ENCODE data around the gene TMEM131L. TPM values are rescaled to one million over a fixed set of nuclear protein-coding genes. Genes with fewer than 3 reads are reported as not detected.

TMEM131L gene
- total and polyA plus RNA-seq, 4 donors: 4.9 to 41.3 (median 12.9) TPM

GRCh38 chr4:153679486-153679885 is 213.3 kb downstream of the TMEM131L start:
- H3K27me3 ChIP-seq (ENCODE audit: control insufficient read depth in 4 of 4, insufficient read depth in 4 of 4, low read length in 3 of 4): no peaks in the 10 kb centered on the region
- DNase-seq (ENCODE audit: low spot score): no peak
- H3K9me3 ChIP-seq (ENCODE audit: control insufficient read depth in 4 of 4, low read length in 3 of 4): peaks cover 0 to 8% (median 0%) of the 10 kb centered on the region in 4 donors
- H3K9ac ChIP-seq (ENCODE audit: low read depth in 1 of 2, low read length in 2 of 2): no peak overlapping the region
- H3K27ac ChIP-seq (ENCODE audit: low read depth in 1 of 2, low read length in 2 of 2): no peak overlapping the region
- H3K36me3 ChIP-seq (ENCODE audit: control insufficient read depth in 4 of 4, insufficient read depth in 3 of 4, low read depth in 1 of 4, low read length in 3 of 4): no peaks in the 10 kb centered on the region
- TF ChIP-seq ZBTB33 (IDR thresholded peaks at IDR 0.05): no peak
- TF ChIP-seq ATF3 (IDR thresholded peaks at IDR 0.05): no peak
- TF ChIP-seq FOXA2 (IDR thresholded peaks at IDR 0.05): no peak
- TF ChIP-seq FOXA1 (IDR thresholded peaks at IDR 0.05): no peak
- no peak for TF ChIP-seq HNF4G (IDR thresholded peaks at IDR 0.05)
- no peak for TF ChIP-seq NR2F2 (IDR thresholded peaks at IDR 0.05)
- TF ChIP-seq TAF1 (conservative IDR thresholded peaks at IDR 0.05): no peak
- TF ChIP-seq JUND (IDR thresholded peaks at IDR 0.05): no peak
- TF ChIP-seq REST (IDR thresholded peaks at IDR 0.05): no peak
- no peak for TF ChIP-seq SP1 (IDR thresholded peaks at IDR 0.05)
- no peak for TF ChIP-seq EGR1 (IDR thresholded peaks at IDR 0.05; ENCODE audit: low read depth in 2 of 2)
- no peak for TF ChIP-seq GABPA (IDR thresholded peaks at IDR 0.05 in 1 of 2, conservative IDR thresholded peaks at IDR 0.05 in 1 of 2)
- no peak overlapping the region for H3K4me3 ChIP-seq (ENCODE audit: low read depth in 1 of 3, low read length in 3 of 3)
- peaks cover 2 to 8% (median 5%) of the 10 kb centered on the region in 4 donors for H3K4me1 ChIP-seq (ENCODE audit: control insufficient read depth in 4 of 4, insufficient read depth in 4 of 4, low read length in 3 of 4)
- WGBS: 73% methylated on average over 6 of the region's 6 CpGs

- Histone ChIP-seq H3K9me3 (ENCODE audit: control insufficient read depth in 4 of 4, low read length in 3 of 4) (no peaks in the 10 kb centered on the region), H3K27me3 (ENCODE audit: control insufficient read depth in 4 of 4, insufficient read depth in 4 of 4, low read length in 3 of 4) (no peaks in the 10 kb centered on the region), H3K27ac (ENCODE audit: low read depth in 1 of 2, low read length in 2 of 2) (peak overlapping the region in 1 of 2 donors; percentile 55), H3K4me1 (ENCODE audit: control insufficient read depth in 4 of 4, insufficient read depth in 4 of 4, low read length in 3 of 4) (peaks cover 5 to 16% (median 10%) of the 10 kb centered on the region in 4 donors), H3K4me3 (ENCODE audit: low read depth in 1 of 3, low read length in 3 of 3) (peak overlapping the region; percentile 25 to 73 (median 65)), H3K36me3 (ENCODE audit: control insufficient read depth in 4 of 4, insufficient read depth in 3 of 4, low read depth in 1 of 4, low read length in 3 of 4) (peaks cover 0 to 3% (median 0%) of the 10 kb centered on the region in 4 donors), H3K9ac (ENCODE audit: low read depth in 1 of 2, low read length in 2 of 2) (no peak overlapping the region)
- DNase-seq (ENCODE audit: low spot score): peak; percentile 60
- TF ChIP-seq ZBTB33 (IDR thresholded peaks at IDR 0.05): no peak
- peak; percentile 15 for TF ChIP-seq MAX (IDR thresholded peaks at IDR 0.05)
- TF ChIP-seq CTCF (IDR thresholded peaks at IDR 0.05; ENCODE audit: low read depth, low read length, missing input control): no peak
- TF ChIP-seq EGR1 (IDR thresholded peaks at IDR 0.05; ENCODE audit: low read depth in 2 of 2): no peak
- no peak for TF ChIP-seq TAF1 (conservative IDR thresholded peaks at IDR 0.05)
- TF ChIP-seq HNF4G (IDR thresholded peaks at IDR 0.05): no peak
- TF ChIP-seq SP1 (IDR thresholded peaks at IDR 0.05): no peak
- TF ChIP-seq HNF4A (conservative IDR thresholded peaks at IDR 0.05): peak in 1 of 2 donors; percentile 70
- TF ChIP-seq NR2F2 (IDR thresholded peaks at IDR 0.05): no peak
- WGBS: 10% methylated on average over 27 of the region's 27 CpGs
Observed at GRCh38 chr4:153683763-153684181, 217.6 kb downstream of the TMEM131L start.
